ENCODE results near the gene GNAI2.
A peak's percentile ranks its signal among the peaks of the same experiment; 100 is the strongest.

Gene GNAI2

DNA sequence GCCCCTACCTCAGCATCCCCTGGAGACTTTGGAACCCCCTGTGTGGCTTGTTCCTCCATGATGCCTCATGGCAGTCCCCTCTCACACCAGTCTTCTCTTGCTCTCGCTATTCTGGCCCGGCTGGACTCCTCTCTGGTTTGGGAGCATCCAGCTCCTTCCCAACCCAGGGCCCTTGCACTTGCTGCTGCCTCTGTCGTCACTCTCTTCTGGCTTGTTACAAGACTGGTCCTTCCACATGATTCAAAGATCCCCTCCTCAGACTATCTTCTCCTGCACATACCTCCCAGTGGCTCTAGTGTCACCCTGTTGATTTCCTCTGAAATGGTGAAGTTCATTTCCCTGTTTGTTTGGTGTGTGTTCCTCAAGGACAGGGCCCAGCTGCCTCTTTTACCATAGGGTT is 6.5 kb upstream of the GNAI2 start:
- DNase-seq (ENCODE audit: low read depth), result no peak
- Histone ChIP-seq H3K36me3 (ENCODE audit: control insufficient read depth, insufficient read depth, low read length, severe bottlenecking) (no peaks in the 10 kb centered on the region), H3K4me1 (ENCODE audit: control insufficient read depth, insufficient read depth, low read length) (peaks cover 10% of the 10 kb centered on the region), H3K9me3 (ENCODE audit: control insufficient read depth, low read length) (no peaks in the 10 kb centered on the region), H3K9ac (ENCODE audit: low read length) (no peak overlapping the region), H3K27me3 (replicated peaks; ENCODE audit: control insufficient read depth, insufficient read depth, low read length) (peaks cover 4% of the 10 kb centered on the region), H3K4me3 (ENCODE audit: low read length) (no peak overlapping the region)

GRCh38 chr3:50230104-50230793 is 5.8 kb upstream of the GNAI2 start:
- no peak overlapping the region for H3K4me3 ChIP-seq (ENCODE audit: low read length)
- H3K9me3 ChIP-seq (ENCODE audit: control insufficient read depth, low read length), result no peaks in the 10 kb centered on the region
- DNase-seq (ENCODE audit: low read depth), result no peak
- H3K4me1 ChIP-seq (ENCODE audit: control insufficient read depth, insufficient read depth, low read length), result peaks cover 14% of the 10 kb centered on the region
- no peaks in the 10 kb centered on the region for H3K36me3 ChIP-seq (ENCODE audit: control insufficient read depth, insufficient read depth, low read length, severe bottlenecking)
- H3K27me3 ChIP-seq (replicated peaks; ENCODE audit: control insufficient read depth, insufficient read depth, low read length), result peaks cover 3% of the 10 kb centered on the region
- H3K9ac ChIP-seq (ENCODE audit: low read length), result no peak overlapping the region

DNA sequence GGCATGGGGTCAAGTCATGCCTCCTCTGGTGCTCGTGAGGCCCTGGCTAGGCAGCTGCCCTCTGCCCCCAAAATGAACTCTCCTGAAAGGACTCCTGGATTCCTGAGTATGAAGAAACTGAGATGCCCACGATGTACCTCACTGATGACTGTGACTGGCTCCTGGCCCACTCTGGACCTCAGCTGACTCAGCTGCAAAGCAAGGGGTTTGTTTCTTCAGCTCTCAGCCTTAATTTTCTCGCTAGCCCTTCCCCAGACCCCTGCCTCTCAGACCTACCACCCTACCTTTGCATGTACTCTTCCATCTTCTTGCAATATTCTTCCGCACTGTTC is 5.2 kb upstream of the GNAI2 start:
- H3K36me3 ChIP-seq (ENCODE audit: control insufficient read depth, insufficient read depth, low read length, severe bottlenecking), result no peaks in the 10 kb centered on the region
- H3K4me1 ChIP-seq (ENCODE audit: control insufficient read depth, insufficient read depth, low read length), result peaks cover 17% of the 10 kb centered on the region
- DNase-seq (ENCODE audit: low read depth), result no peak
- H3K9me3 ChIP-seq (ENCODE audit: control insufficient read depth, low read length), result no peaks in the 10 kb centered on the region
- H3K27me3 ChIP-seq (replicated peaks; ENCODE audit: control insufficient read depth, insufficient read depth, low read length), result no peaks in the 10 kb centered on the region
- H3K9ac ChIP-seq (ENCODE audit: low read length), result no peak overlapping the region
- no peak overlapping the region for H3K4me3 ChIP-seq (ENCODE audit: low read length)

DNA sequence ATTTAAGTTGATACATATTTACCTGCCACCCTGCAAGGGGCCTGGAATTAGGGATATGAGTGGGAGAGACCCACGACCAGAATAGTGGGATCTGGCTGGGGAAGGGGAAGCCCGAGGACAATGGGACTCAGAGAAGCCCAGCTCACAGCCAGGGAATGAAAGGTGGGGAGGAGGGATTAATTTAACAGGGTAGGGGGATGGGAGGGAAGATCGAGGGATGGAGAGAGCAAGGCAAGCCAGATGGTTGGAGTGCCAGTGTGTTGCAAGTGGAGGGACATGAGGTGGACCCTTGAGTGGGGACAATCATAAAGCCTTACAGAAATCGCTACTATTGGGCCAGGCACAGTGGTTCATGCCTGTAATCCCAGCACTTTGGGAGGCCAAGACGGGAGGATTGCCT is 4.4 kb upstream of the GNAI2 start:
- H3K27me3 ChIP-seq (replicated peaks; ENCODE audit: control insufficient read depth, insufficient read depth, low read length), result no peaks in the 10 kb centered on the region
- no peak overlapping the region for H3K4me3 ChIP-seq (ENCODE audit: low read length)
- peaks cover 17% of the 10 kb centered on the region for H3K4me1 ChIP-seq (ENCODE audit: control insufficient read depth, insufficient read depth, low read length)
- H3K36me3 ChIP-seq (ENCODE audit: control insufficient read depth, insufficient read depth, low read length, severe bottlenecking), result no peaks in the 10 kb centered on the region
- H3K9me3 ChIP-seq (ENCODE audit: control insufficient read depth, low read length), result no peaks in the 10 kb centered on the region
- H3K9ac ChIP-seq (ENCODE audit: low read length), result no peak overlapping the region
- no peak for DNase-seq (ENCODE audit: low read depth)

DNA sequence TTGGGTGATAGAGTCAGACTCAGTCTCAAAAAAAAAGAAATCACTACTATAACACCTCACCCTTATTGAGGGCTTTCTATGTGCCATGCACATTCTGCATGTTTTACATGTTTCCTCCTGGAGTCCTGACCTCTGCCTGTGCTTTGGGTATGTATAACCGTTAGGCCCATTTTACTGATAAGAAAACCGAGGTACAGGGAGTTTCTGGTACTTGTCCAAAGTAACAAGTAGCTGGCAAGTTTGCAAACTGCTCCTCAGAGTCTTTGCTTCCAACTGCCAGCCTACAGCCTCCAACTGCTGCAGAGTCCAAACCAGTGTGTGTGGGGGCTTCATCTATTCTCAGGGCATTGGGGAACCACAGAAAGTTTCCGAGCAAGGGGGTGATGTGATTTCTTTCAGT is 3.7 kb upstream of the GNAI2 start:
- Histone ChIP-seq H3K4me3 (ENCODE audit: low read length) (no peak overlapping the region), H3K9ac (ENCODE audit: low read length) (no peak overlapping the region), H3K9me3 (ENCODE audit: control insufficient read depth, low read length) (no peaks in the 10 kb centered on the region), H3K36me3 (ENCODE audit: control insufficient read depth, insufficient read depth, low read length, severe bottlenecking) (no peaks in the 10 kb centered on the region), H3K27me3 (replicated peaks; ENCODE audit: control insufficient read depth, insufficient read depth, low read length) (no peaks in the 10 kb centered on the region), H3K4me1 (ENCODE audit: control insufficient read depth, insufficient read depth, low read length) (peaks cover 14% of the 10 kb centered on the region)
- no peak for DNase-seq (ENCODE audit: low read depth)

GRCh38 chr3:50233176-50233575 is 2.8 kb upstream of the GNAI2 start:
- no peak overlapping the region for H3K4me3 ChIP-seq (ENCODE audit: low read length)
- peaks cover 13% of the 10 kb centered on the region for H3K4me1 ChIP-seq (ENCODE audit: control insufficient read depth, insufficient read depth, low read length)
- no peaks in the 10 kb centered on the region for H3K27me3 ChIP-seq (replicated peaks; ENCODE audit: control insufficient read depth, insufficient read depth, low read length)
- H3K9ac ChIP-seq (ENCODE audit: low read length), result no peak overlapping the region
- DNase-seq (ENCODE audit: low read depth), result no peak
- H3K9me3 ChIP-seq (ENCODE audit: control insufficient read depth, low read length), result no peaks in the 10 kb centered on the region
- H3K36me3 ChIP-seq (ENCODE audit: control insufficient read depth, insufficient read depth, low read length, severe bottlenecking), result no peaks in the 10 kb centered on the region

GRCh38 chr3:50236484-50237132 is 604 bp downstream of the GNAI2 start:
- Histone ChIP-seq H3K4me3 (ENCODE audit: low read length) (peak overlapping the region; percentile 94), H3K9ac (ENCODE audit: low read length) (peak overlapping the region; percentile 96), H3K9me3 (ENCODE audit: control insufficient read depth, low read length) (no peaks in the 10 kb centered on the region), H3K36me3 (ENCODE audit: control insufficient read depth, insufficient read depth, low read length, severe bottlenecking) (no peaks in the 10 kb centered on the region), H3K27me3 (replicated peaks; ENCODE audit: control insufficient read depth, insufficient read depth, low read length) (no peaks in the 10 kb centered on the region), H3K4me1 (ENCODE audit: control insufficient read depth, insufficient read depth, low read length) (peaks cover 25% of the 10 kb centered on the region)
- DNase-seq (ENCODE audit: low read depth), result peak; percentile 21

GRCh38 chr3:50237133-50237651 is 1.2 kb downstream of the GNAI2 start:
- Histone ChIP-seq H3K9me3 (ENCODE audit: control insufficient read depth, low read length) (no peaks in the 10 kb centered on the region), H3K9ac (ENCODE audit: low read length) (peak overlapping the region; percentile 96), H3K36me3 (ENCODE audit: control insufficient read depth, insufficient read depth, low read length, severe bottlenecking) (no peaks in the 10 kb centered on the region), H3K4me3 (ENCODE audit: low read length) (peak overlapping the region; percentile 94), H3K4me1 (ENCODE audit: control insufficient read depth, insufficient read depth, low read length) (peaks cover 25% of the 10 kb centered on the region), H3K27me3 (replicated peaks; ENCODE audit: control insufficient read depth, insufficient read depth, low read length) (no peaks in the 10 kb centered on the region)
- DNase-seq (ENCODE audit: low read depth), result peak; percentile 59

DNA sequence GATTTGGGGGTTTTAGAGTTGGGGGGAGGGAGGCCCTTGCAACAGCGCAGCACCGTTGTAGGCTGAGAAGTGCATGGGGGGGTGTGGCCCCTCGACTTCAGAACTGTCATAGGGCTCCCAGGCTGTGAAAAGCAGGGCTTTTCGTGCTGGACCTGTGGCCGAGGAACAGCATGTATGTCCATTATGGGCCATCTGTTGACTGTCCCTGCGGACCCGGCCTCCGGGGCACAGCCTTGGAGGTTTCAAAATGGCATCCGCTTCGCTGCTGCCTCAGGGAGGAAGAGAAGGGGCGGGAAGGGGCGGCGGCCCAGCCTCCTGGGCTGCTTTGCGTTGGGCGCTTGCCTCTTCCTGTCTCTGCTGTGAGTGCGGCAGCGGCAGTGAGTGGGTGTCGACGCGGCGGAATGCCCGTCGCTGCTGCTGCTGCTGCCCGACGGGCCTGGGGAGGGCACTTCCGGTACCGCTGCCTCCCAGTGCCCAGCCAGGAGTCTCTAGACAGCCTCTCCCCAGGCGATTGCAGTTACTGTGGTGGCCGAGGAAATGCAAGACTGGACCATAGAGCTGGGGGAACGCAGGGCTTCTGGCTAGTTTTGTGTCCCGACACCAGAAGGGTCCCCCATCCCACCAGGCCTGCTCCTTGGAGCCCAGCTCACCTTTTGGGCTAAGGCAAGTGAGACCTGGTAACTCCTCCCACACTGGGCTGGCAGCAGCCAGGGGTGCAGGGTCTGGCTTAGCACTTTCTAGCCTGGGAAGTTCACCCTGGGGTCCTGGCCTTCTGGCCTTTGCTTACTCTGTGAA is 1.9 kb downstream of the GNAI2 start:
- peak overlapping the region; percentile 94 for H3K4me3 ChIP-seq (ENCODE audit: low read length)
- peak overlapping the region; percentile 96 for H3K9ac ChIP-seq (ENCODE audit: low read length)
- no peaks in the 10 kb centered on the region for H3K9me3 ChIP-seq (ENCODE audit: control insufficient read depth, low read length)
- H3K36me3 ChIP-seq (ENCODE audit: control insufficient read depth, insufficient read depth, low read length, severe bottlenecking), result no peaks in the 10 kb centered on the region
- peaks cover 30% of the 10 kb centered on the region for H3K4me1 ChIP-seq (ENCODE audit: control insufficient read depth, insufficient read depth, low read length)
- DNase-seq (ENCODE audit: low read depth), result peak; percentile 93
- H3K27me3 ChIP-seq (replicated peaks; ENCODE audit: control insufficient read depth, insufficient read depth, low read length), result no peaks in the 10 kb centered on the region

DNA sequence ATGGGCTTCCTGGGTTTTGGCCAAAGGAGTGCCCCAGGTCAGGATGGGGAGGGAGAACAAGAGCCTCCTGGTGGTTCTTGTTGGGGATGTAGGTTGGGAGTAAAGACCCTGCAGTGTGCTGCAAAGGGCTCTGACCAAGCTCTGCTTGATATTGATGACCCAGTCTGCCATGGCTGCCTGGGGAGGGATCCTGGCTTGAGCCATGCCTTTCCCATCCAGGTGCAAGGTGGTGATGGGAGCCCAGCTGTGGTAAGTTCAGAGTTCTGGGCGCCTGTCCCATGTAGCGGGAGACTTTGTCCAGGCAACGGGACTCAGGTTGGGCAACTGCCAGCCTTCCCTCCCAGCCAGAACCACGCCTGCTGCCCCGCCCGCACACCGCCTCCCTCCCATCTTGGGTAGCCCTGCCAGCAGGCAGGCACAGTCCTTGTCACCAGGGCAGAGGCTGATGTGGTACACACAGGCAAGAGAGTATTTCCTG is 2.6 kb downstream of the GNAI2 start:
- Histone ChIP-seq H3K9ac (ENCODE audit: low read length) (peak overlapping the region; percentile 96), H3K36me3 (ENCODE audit: control insufficient read depth, insufficient read depth, low read length, severe bottlenecking) (no peaks in the 10 kb centered on the region), H3K4me3 (ENCODE audit: low read length) (peak overlapping the region; percentile 94), H3K4me1 (ENCODE audit: control insufficient read depth, insufficient read depth, low read length) (peaks cover 36% of the 10 kb centered on the region), H3K27me3 (replicated peaks; ENCODE audit: control insufficient read depth, insufficient read depth, low read length) (no peaks in the 10 kb centered on the region), H3K9me3 (ENCODE audit: control insufficient read depth, low read length) (no peaks in the 10 kb centered on the region)
- DNase-seq (ENCODE audit: low read depth), result peak; percentile 43

DNA sequence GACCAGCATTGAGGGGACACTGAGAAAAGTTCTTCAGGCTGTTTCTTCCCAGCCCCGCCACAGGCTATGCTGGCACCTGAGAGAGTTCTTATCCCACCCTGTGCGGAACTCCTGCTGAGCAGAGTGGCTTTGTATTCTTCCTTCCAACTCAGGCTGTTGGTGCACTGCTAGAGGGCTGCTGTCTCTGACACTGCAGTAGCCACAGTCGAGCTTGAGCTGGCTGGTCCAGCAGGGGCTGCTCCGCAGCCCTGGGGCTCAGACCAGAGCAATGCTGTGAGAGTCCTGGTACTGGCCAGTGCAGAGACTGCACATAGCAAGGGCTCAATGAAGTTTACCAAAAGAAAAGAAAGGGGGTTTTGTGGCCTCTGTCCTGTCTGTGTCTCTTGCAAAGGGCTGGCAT is 3.6 kb downstream of the GNAI2 start:
- Histone ChIP-seq H3K4me3 (ENCODE audit: low read length) (no peak overlapping the region), H3K9me3 (ENCODE audit: control insufficient read depth, low read length) (no peaks in the 10 kb centered on the region), H3K4me1 (ENCODE audit: control insufficient read depth, insufficient read depth, low read length) (peaks cover 39% of the 10 kb centered on the region), H3K27me3 (replicated peaks; ENCODE audit: control insufficient read depth, insufficient read depth, low read length) (no peaks in the 10 kb centered on the region), H3K9ac (ENCODE audit: low read length) (peak overlapping the region; percentile 5), H3K36me3 (ENCODE audit: control insufficient read depth, insufficient read depth, low read length, severe bottlenecking) (no peaks in the 10 kb centered on the region)
- DNase-seq (ENCODE audit: low read depth), result no peak

Measured in adipocyte (in vitro differentiated cells).